ENCODE results near the gene LTO1.
A peak's percentile ranks its signal among the peaks of the same experiment; 100 is the strongest.

Gene LTO1

DNA sequence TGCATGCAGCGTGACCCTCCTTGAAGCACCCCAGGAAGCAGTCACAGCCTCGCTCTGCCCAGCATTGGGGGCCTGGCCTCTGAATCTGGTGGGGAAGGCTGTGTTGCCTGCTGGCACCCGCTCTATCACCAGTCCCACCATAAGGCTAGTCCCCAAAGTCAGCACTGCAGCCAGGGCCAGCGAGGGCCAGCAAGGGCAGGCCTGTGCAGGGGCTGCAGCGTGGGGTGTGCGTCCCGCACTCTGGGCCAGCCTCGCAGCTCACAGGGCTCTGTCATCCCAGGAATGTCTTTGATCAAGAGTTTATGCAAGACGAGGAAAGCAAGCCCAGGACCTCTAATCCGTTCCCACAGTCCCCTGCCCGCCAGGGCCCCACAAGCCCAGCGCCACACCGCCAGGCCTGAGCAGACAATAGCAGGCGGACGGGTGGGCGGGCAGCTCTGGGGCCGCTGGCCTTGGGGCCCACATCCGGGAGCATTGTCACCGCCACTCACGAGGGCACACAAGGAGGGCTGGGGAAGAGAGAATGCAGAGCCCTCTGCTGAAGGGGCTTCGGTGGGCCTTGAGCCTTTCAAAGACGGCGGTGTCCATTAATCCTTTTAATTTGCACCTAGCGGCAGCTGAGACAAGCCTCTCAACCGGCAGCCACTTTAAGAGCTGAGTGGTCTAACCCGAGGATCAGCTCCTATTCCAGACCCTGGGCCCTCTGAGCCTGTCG lies 17.1 kb downstream of the LTO1 start:
- no CpG with 5 or more reads among the region's 27 CpGs for WGBS, 2 donors (ENCODE audit: extremely low coverage in 2 of 2, insufficient read length in 2 of 2, insufficient replicate concordance in 1 of 2)
- H3K9me3 ChIP-seq (replicated peaks in 1 of 2; ENCODE audit: control insufficient read depth in 2 of 2, insufficient read depth in 1 of 2, low read depth in 1 of 2, low read length in 2 of 2), result no peaks in the 10 kb centered on the region
- H3K9ac ChIP-seq (ENCODE audit: low read depth, low read length, poor library complexity), result peak overlapping the region; percentile 88
- H3K18ac ChIP-seq (ENCODE audit: low read length), result peak overlapping the region; percentile 99
- H3K27me3 ChIP-seq (ENCODE audit: control insufficient read depth in 3 of 3, insufficient read depth in 3 of 3, low read depth in 1 of 3, low read length in 3 of 3), result no peaks in the 10 kb centered on the region
- peak; percentile 90 for DNase-seq (ENCODE audit: low spot score)
- peak overlapping the region; percentile 97 for H4K91ac ChIP-seq (ENCODE audit: low read depth, low read length, poor library complexity)
- H2AFZ ChIP-seq (ENCODE audit: low read length), result peak overlapping the region; percentile 87
- peaks cover 20 to 34% of the 10 kb centered on the region in 2 donors for H3K4me1 ChIP-seq (ENCODE audit: control insufficient read depth in 2 of 2, insufficient read depth in 1 of 2, low read depth in 1 of 2, low read length in 2 of 2)
- peak overlapping the region; percentile 95 for H3K27ac ChIP-seq (replicated peaks; ENCODE audit: low read length)
- peaks cover 4% of the 10 kb centered on the region in 2 donors for H3K36me3 ChIP-seq (replicated peaks in 1 of 2; ENCODE audit: control insufficient read depth in 2 of 2, insufficient read depth in 2 of 2, low read length in 2 of 2)
- H2BK120ac ChIP-seq (ENCODE audit: low read depth, low read length), result peak overlapping the region; percentile 100
- peak overlapping the region; percentile 48 for H2BK12ac ChIP-seq (ENCODE audit: low read length)
- H3K4me2 ChIP-seq (ENCODE audit: insufficient read depth, low read length, poor library complexity, severe bottlenecking), result peak overlapping the region; percentile 32
- peak overlapping the region; percentile 98 for H4K8ac ChIP-seq (ENCODE audit: low read depth, low read length)
- peak overlapping the region; percentile 100 for H2AK5ac ChIP-seq (ENCODE audit: low read depth, low read length)
- H3K23ac ChIP-seq (ENCODE audit: low read depth, low read length, poor library complexity), result no peak overlapping the region
- H3K14ac ChIP-seq (ENCODE audit: low read length), result peak overlapping the region; percentile 91
- H3K79me1 ChIP-seq (ENCODE audit: low read depth, low read length), result no peaks in the 10 kb centered on the region
- no peak overlapping the region for H3K4me3 ChIP-seq (ENCODE audit: low read length in 2 of 2)
- H2BK15ac ChIP-seq (ENCODE audit: low read length), result peak overlapping the region; percentile 98
- peak overlapping the region; percentile 97 for H2BK5ac ChIP-seq (ENCODE audit: low read length)
- peak overlapping the region; percentile 99 for H3K4ac ChIP-seq (ENCODE audit: low read length)

DNA sequence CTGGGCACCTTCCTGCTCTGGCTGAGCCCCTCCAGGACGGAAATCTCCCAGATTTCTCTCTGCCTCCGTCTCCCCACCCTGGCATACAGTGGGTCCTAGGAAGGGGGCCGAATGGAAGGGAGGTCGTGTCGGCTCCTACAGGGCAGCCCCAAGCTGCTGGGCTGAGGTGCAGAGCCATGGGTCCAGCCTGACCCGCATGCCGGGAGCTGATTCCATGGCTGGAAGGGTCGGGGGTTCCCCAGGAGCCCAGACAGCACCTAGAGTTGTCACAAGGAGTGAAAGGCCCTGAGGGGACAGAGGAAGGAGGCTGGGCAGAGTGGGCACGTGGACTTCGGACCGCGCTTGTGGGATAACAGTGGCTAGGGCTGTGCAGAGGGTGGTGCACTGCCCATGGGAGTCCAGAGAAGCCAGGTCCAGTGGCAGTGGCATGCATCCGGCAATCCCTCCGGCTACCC lies 17.7 kb downstream of the LTO1 start:
- Histone ChIP-seq H2BK5ac (ENCODE audit: low read length) (peak overlapping the region; percentile 97), H3K27ac (replicated peaks; ENCODE audit: low read length) (peak overlapping the region; percentile 94), H3K9ac (ENCODE audit: low read depth, low read length, poor library complexity) (peak overlapping the region; percentile 88), H4K91ac (ENCODE audit: low read depth, low read length, poor library complexity) (peak overlapping the region; percentile 97), H3K79me1 (ENCODE audit: low read depth, low read length) (no peaks in the 10 kb centered on the region), H3K9me3 (replicated peaks in 1 of 2; ENCODE audit: control insufficient read depth in 2 of 2, insufficient read depth in 1 of 2, low read depth in 1 of 2, low read length in 2 of 2) (no peaks in the 10 kb centered on the region), H3K18ac (ENCODE audit: low read length) (peak overlapping the region; percentile 99), H2BK120ac (ENCODE audit: low read depth, low read length) (peak overlapping the region; percentile 100), H3K27me3 (ENCODE audit: control insufficient read depth in 3 of 3, insufficient read depth in 3 of 3, low read depth in 1 of 3, low read length in 3 of 3) (no peaks in the 10 kb centered on the region), H3K4me3 (ENCODE audit: low read length in 2 of 2) (no peak overlapping the region), H3K14ac (ENCODE audit: low read length) (peak overlapping the region; percentile 91), H2BK15ac (ENCODE audit: low read length) (peak overlapping the region; percentile 98), H2AK5ac (ENCODE audit: low read depth, low read length) (peak overlapping the region; percentile 100), H2AFZ (ENCODE audit: low read length) (peak overlapping the region; percentile 87), H3K23ac (ENCODE audit: low read depth, low read length, poor library complexity) (peak overlapping the region; percentile 21), H3K36me3 (replicated peaks in 1 of 2; ENCODE audit: control insufficient read depth in 2 of 2, insufficient read depth in 2 of 2, low read length in 2 of 2) (peaks cover 5 to 8% of the 10 kb centered on the region in 2 donors), H3K4me2 (ENCODE audit: insufficient read depth, low read length, poor library complexity, severe bottlenecking) (no peak overlapping the region), H3K4me1 (ENCODE audit: control insufficient read depth in 2 of 2, insufficient read depth in 1 of 2, low read depth in 1 of 2, low read length in 2 of 2) (peaks cover 20 to 30% of the 10 kb centered on the region in 2 donors), H4K8ac (ENCODE audit: low read depth, low read length) (peak overlapping the region; percentile 98), H2BK12ac (ENCODE audit: low read length) (peak overlapping the region; percentile 48), H3K4ac (ENCODE audit: low read length) (peak overlapping the region; percentile 99)
- WGBS, 2 donors (ENCODE audit: extremely low coverage in 2 of 2, insufficient read length in 2 of 2, insufficient replicate concordance in 1 of 2), result no CpG with 5 or more reads among the region's 14 CpGs
- DNase-seq (ENCODE audit: low spot score), result no peak

DNA sequence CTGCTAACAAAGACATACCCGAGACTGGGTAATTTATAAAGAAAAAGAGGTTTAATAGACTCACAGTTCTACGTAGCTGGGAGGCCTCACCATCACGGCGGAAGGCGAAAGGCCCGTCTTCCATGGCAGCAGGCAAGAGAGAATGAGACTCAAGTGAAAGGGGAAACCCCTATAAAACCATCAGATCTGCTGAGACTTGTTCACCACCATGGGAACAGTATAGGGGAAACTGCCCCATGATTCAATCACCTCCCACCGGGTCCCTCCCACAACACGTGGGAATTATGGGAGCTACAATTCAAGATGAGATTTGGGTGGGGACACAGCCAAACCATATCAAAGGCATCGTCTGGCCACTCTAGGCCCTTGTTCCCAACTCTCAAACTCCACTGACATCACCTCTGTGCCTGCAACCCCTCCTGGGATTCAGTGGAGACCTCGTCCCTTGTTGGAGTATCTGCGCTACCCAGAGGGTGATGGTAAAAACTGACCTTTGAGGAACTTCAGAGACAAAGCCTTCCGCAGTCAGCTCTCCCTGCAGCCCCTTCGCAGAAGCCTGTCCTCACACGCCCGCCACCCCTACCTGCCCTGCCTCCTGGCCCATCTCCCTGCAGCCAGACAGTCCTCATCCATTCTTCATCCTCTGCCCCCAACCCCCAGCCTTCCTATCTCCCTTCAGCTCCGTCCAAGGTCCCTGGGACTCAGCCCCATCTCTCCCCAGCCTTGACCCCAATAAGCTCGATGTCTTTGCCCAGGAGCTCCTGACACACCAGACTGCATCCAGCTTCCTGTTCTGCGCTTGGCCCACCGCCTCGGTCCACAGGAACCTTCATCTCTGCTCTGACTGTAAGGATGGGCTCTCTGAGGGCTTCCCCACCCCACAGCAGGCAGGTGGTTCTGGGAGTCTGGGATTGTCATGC lies 18.4 kb downstream of the LTO1 start:
- H3K4me2 ChIP-seq (ENCODE audit: insufficient read depth, low read length, poor library complexity, severe bottlenecking), result no peak overlapping the region
- no peaks in the 10 kb centered on the region for H3K9me3 ChIP-seq (replicated peaks in 1 of 2; ENCODE audit: control insufficient read depth in 2 of 2, insufficient read depth in 1 of 2, low read depth in 1 of 2, low read length in 2 of 2)
- peak overlapping the region; percentile 94 for H3K27ac ChIP-seq (replicated peaks; ENCODE audit: low read length)
- peaks cover 9 to 15% of the 10 kb centered on the region in 2 donors for H3K36me3 ChIP-seq (replicated peaks in 1 of 2; ENCODE audit: control insufficient read depth in 2 of 2, insufficient read depth in 2 of 2, low read length in 2 of 2)
- peak overlapping the region; percentile 97 for H4K91ac ChIP-seq (ENCODE audit: low read depth, low read length, poor library complexity)
- peaks cover 20 to 30% of the 10 kb centered on the region in 2 donors for H3K4me1 ChIP-seq (ENCODE audit: control insufficient read depth in 2 of 2, insufficient read depth in 1 of 2, low read depth in 1 of 2, low read length in 2 of 2)
- H3K4ac ChIP-seq (ENCODE audit: low read length), result peak overlapping the region; percentile 99
- H2BK120ac ChIP-seq (ENCODE audit: low read depth, low read length), result peak overlapping the region; percentile 100
- H3K79me1 ChIP-seq (ENCODE audit: low read depth, low read length), result no peaks in the 10 kb centered on the region
- peak overlapping the region; percentile 100 for H2AK5ac ChIP-seq (ENCODE audit: low read depth, low read length)
- H3K9ac ChIP-seq (ENCODE audit: low read depth, low read length, poor library complexity), result no peak overlapping the region
- peak overlapping the region; percentile 98 for H2BK15ac ChIP-seq (ENCODE audit: low read length)
- peak overlapping the region; percentile 91 for H3K14ac ChIP-seq (ENCODE audit: low read length)
- H3K4me3 ChIP-seq (ENCODE audit: low read length in 2 of 2), result no peak overlapping the region
- peak overlapping the region; percentile 48 for H2BK12ac ChIP-seq (ENCODE audit: low read length)
- H3K23ac ChIP-seq (ENCODE audit: low read depth, low read length, poor library complexity), result peak overlapping the region; percentile 21
- DNase-seq (ENCODE audit: low spot score), result no peak
- H2AFZ ChIP-seq (ENCODE audit: low read length), result peak overlapping the region; percentile 87
- H3K27me3 ChIP-seq (ENCODE audit: control insufficient read depth in 3 of 3, insufficient read depth in 3 of 3, low read depth in 1 of 3, low read length in 3 of 3), result no peaks in the 10 kb centered on the region
- peak overlapping the region; percentile 99 for H3K18ac ChIP-seq (ENCODE audit: low read length)
- no CpG with 5 or more reads among the region's 20 CpGs for WGBS, 2 donors (ENCODE audit: extremely low coverage in 2 of 2, insufficient read length in 2 of 2, insufficient replicate concordance in 1 of 2)
- H2BK5ac ChIP-seq (ENCODE audit: low read length), result peak overlapping the region; percentile 97
- H4K8ac ChIP-seq (ENCODE audit: low read depth, low read length), result no peak overlapping the region

Data from neuronal stem cell (in vitro differentiated cells).